NCI-H1105 treated with DMSO at 0.1 percent for 48 hours (cell line): ENCODE data around the gene L1CAM.

Source experiments
- DNase-seq: peaks from one replicate; lab custom pipeline; 2025; lab: John Stamatoyannopoulos, UW

L1CAM gene

GRCh38 chrX:153902385-153902784, 16.4 kb upstream of the L1CAM start:
- DNase-seq: no peak

DNA sequence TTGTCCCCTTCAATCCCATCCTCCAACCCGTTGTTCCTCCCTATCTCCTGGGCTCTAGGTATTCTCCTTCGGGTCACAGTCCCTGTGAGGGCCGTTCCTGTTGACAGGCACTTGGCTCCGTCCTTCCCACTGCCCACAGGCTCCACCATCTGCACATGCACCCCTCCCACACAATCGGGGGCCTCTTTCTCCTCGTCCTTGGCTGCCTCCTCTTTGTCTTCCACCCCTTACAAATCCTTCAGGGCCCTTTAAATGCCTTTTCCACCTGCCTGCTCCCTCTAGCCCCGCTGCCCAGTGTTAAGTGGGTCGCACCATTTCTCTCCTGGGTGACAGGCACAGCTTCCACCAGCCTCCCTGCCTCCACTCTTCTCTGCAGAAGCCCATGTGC, 15.8 kb upstream of the L1CAM start:
- DNase-seq: no peak

DNA sequence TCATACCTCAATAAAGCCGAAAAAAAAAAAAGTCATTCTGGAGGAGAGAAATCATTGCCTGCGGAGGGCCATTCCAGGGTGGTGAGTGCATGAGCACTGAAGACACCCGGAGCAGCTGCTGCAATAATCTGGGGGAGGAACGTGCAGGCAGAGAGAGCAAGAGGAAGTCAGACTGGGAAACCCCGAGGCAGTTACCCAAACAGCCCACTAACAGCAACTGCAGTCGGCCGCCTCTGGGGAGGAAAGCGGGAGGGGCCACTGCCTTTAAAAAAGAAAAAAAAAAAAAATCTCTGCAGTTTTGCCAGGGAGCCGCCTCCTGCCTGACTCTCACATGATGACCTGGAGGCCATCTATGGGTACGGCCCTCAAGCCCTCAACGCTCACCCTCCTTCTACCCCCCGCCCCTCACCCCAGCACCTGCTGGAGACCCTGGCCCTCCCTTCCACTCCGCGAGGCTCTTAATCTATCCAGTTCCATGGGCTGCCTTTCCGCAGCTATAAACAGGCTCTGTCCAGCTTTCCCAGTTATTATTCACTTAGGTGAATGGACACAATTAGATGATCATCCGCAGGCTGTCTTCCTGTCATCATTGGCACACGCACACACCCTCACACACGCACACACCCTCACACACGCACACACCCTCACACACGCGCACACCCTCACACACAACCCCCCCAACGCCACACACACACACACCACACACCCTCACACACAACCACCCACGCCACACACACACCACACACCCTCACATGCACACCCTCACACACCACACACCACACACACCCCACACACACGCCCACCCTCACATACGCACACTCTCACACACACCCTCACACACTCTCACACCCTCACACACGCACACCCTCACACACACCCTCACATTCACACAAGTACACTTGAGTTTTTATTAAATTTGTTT, 15.1 kb upstream of the L1CAM start:
- peak; percentile 55 for DNase-seq

GRCh38 chrX:153897899-153898298, 11.9 kb upstream of the L1CAM start:
- DNase-seq: no peak

- no peak for DNase-seq
Observed at GRCh38 chrX:153889123-153889522, 3.1 kb upstream of the L1CAM start.

DNA sequence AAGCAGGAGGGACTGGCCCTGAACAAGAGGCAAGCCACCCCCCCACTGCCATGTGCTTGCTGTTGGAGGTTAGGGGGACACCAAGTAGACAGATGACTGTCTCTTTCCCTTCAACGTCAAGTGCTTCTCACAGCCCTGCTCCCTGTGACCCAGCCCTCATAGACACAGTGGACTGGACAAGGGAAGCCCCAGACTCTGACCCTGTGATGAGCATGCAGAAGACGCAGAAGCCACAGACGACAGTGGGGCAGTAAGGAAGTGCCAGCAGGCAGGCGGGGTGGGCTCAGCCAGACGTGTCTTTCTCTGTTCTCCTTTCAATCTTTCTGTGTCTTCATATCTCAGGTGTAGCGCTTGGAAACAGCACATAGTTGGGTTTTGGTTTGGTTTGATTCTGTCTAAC, 2.4 kb upstream of the L1CAM start:
- DNase-seq: no peak

DNA sequence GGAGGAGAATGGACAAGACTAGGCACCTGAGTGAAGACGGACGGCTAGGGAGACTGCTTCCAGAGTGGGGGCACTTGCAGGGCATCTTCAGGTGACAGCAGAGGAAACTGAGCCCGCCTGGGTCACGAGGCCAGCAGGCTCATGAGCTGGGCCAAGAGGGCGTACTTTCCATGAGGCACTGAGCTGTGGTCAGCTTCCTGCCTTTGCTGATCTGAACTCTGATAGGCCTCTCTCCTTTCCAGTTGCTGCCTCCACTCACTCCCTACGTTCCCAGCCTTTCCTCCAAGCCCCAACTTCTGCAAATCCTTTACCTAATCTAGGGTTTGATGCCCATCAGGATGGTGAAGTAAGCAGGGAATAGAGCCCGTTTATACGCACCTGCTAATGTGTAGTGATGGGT, 1.4 kb upstream of the L1CAM start:
- DNase-seq: no peak

GRCh38 chrX:153886915-153887314, 942 bp upstream of the L1CAM start:
- DNase-seq: no peak

DNA sequence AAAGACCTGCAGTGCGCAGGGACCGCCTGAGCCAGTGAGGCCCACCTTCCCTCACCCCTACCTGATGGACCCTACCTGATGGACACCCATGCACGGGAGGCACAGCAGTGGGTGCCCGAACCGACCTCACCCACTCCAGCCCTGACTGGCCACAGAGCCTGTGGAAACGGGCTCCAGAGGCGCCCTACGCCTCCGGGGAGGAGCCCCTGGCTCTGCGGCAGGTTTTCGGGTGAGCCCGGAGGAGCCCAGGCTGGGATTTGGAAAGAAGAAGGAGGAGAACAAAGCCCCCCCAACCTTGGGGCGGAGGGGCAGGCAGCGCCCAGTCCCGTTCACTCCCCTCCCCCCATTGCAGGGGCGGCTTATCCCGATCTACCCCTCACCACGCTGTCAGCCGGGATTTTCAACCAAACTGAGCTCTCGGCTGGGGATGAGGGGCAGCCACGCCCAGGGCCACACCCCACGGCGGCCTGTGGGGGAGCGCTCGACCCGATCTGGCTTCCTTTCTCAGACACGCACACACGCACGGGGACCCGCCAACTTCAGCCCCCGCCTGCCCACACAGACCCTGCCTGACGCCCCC, 675 bp downstream of the L1CAM start:
- no peak for DNase-seq

- DNase-seq: peak; percentile 46
Observed at GRCh38 chrX:153884590-153884989, 1.4 kb downstream of the L1CAM start.

GRCh38 chrX:153884136-153884535, 1.8 kb downstream of the L1CAM start:
- DNase-seq: no peak

GRCh38 chrX:153883163-153883843, 2.7 kb downstream of the L1CAM start:
- no peak for DNase-seq

DNA sequence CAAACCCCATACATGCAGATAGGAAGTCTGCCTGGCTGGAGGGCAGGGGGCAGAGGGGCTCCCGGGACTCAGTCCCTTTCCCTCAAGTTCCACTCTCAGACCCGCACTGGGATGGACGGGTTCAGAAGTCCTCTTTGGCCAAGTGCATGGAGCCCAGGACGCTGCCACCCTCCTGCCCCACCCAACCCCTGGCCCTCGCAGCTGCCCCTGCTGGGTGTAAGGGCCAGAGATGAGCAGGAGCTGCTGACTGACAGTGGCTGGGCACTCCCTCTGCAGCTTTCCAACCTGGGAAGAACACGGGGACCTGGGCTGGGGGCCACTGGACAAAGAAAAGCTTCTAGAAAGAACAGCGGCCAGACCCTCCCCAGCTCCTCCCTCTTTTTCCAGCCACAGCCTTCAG, 3.4 kb downstream of the L1CAM start:
- DNase-seq: no peak

- no peak for DNase-seq
Observed at GRCh38 chrX:153882086-153882498, 3.9 kb downstream of the L1CAM start.

- DNase-seq: no peak
Observed at GRCh38 chrX:153881281-153881680, 4.7 kb downstream of the L1CAM start.

DNA sequence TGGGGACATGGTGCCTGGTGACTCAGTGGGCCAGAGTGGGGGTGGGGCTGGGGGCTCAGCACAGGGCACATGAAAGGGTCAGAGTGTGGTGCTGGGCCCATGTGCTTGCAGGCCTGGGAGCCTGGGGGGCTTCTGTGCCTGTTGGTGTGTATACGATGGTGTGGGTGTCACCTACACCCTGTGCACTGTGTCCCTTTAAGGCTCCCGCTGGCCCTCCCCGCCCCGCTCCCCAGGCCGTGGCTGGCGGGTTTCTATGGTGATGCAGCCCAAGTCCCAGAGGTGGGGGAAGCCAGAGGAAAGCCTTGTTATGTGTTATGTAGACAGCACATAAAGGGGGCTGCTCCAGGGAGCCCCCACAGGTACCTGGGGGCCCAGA, 5.5 kb downstream of the L1CAM start:
- DNase-seq: no peak

DNA sequence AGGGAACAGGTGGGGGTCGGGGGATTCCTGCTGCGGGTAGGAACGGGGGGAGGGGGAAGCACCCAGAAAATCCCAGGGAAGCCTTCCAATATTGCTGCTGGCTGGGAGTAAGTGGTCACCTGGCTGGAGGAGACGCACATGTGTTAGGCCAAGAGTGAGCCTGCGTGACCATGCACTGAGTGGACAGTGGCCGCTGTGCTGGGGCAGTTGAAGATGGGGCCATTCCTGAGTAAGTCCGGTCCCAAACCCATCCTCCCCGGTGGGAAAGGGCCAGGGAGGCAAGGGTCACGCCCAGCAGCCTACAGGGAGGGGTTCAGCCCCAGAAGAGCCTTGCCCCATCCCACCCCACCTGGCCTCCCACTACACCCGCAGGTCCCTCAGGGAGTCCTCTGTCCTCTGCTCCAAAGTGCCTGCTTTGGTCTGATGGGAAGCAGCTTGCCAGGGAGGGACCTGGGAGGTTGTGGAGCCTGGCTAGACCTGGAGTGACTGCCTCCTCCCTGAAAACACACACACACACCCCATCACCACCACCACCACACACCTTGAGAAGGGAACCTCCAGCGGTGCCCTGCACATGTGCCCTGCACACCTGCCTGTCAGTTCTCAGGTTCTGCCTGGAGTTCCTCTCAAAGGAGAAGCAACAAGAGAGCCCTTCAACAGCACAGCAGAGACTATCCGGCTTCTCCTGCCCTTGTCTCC, 6.1 kb downstream of the L1CAM start:
- DNase-seq: no peak

- DNase-seq: no peak
Observed at GRCh38 chrX:153878969-153879653, 6.9 kb downstream of the L1CAM start.

- DNase-seq: no peak
Observed at GRCh38 chrX:153878345-153878744, 7.6 kb downstream of the L1CAM start.

- no peak for DNase-seq
Observed at GRCh38 chrX:153877571-153878261, 8.3 kb downstream of the L1CAM start.

GRCh38 chrX:153876112-153876491, 9.9 kb downstream of the L1CAM start:
- no peak for DNase-seq
